GM19043 (cell line): Measurements from ENCODE around the gene NANOS2.
"Not testable (repeated sequence)": the region's sequence is repeated elsewhere in the genome, so short reads cannot be mapped to it uniquely, and the experiment has no call there.

Source experiments
- ATAC-seq: cut with Tn5 transposase; IDR thresholded peaks from one replicate; pipeline ENCODE4 v1.9.1; 2021; ENCODE audit warnings: low read depth; ENCODE audit not compliant: unreplicated experiment

The NANOS2 gene

DNA sequence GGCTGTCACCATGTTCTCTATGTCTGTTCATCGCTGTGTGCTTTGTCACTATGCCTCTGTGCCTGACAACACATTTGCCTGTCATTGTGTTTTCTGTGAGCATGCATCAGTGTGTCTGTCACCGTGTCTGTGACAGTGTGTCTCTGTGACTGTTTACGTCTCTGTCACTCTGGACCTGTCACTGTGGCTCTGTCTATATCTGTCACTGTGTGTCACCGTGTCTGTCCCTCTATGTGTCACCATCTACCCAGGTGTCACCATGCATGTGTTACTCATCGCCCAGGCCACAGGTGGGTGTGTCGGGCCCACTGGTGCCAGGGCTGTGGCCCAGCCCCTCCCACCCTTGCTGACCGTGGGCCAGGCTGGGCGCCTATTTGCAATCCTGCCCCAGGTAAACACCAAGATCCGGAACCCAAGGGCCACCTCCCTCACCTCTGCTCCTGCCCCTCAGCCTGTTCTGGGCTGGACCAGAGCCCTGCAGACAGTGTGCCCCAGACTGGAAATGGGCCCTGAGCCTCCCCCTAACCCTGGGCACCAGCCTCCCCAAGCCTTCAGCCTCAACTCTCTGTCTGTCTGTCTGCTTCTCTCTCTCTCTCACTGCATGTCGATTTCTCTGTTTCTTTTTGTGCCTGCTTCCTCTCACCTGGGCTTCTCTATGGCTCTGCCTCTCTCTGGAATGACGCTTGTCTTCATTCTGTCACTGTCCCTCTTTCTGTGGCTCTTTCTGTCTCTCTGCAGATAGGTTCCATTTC is 36.4 kb downstream of the NANOS2 start:
- ATAC-seq: no peak

DNA sequence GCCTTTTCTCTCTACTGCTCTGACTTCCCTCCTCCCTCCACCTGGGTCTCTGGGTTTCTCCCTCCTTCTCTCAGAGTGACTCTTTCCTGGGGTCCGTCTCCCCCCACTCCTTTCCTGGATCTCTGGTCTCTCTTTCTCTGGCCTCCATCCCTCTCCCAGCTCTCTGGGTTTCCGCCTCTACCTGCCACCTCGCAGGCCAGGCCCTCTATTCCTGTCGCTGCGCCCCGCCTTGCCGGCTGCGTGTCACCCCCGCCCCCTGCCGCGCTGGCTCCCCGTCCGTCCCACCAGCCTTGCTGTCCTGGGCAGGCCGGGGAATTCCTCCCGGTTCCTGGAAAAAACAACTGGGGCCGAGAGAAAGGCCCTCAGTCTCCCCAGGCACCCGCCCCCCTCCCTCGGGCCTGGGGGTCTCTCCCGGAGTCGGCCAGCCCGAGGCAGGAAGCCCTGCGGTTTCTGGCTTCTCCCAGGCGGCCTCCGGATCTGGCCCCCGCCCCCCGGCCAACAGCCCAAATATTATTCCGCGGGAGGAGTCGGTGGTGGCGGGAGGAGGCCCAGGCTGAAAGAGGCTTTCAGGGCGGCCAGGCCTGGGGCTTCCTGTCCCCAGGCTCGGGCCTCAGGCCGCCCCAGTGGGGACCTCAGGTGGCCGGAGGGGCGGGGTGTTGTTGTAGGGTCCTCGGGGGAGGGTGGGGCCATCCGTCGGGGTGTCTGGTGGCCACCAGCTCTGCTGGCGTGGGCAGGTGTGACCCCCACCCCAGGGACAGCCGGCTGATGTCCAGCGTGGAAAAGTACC is 38.0 kb downstream of the NANOS2 start:
- ATAC-seq: no peak

DNA sequence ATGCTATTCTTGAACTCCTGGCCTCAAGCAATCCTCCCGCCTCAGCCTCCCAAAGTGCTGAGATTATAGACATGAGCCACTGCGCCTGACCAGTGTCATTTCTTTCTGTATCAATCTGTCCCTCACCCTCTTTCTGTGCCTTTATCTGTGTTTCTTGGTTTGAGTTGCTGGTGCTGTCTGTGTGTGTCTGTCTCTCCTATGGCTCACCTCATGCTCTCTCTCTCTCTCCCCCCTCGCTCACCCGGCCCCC is 38.5 kb downstream of the NANOS2 start:
- ATAC-seq: no peak

- no peak for ATAC-seq
These were observed 40.0 kb downstream of the NANOS2 start for GRCh38 chr19:45874620-45874966.

DNA sequence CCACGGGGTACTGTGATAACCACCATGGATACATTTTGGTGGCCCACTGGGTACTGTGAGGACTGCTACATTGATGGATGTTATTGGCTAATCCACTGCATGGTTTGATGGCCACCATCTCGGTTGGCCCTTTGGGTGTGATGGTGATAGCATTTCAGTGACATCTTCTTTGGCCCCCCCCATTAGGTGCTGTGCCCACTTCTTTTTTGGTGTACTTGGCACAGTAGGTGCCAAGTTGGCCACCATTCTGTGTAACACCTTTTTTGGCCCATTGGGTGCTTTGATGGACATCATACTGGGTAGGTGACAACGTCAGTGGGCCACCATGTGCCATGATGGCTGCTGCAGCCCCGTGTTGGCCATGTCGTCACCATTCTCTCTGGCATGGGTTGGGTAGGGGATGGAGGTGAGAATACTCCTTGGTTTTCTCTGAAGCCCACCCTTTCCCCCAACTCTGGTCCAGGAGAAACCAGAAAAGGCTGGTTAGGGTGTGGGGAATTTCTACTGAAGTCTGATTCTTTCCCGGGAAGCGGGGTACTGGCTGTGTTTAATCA is 41.3 kb downstream of the NANOS2 start:
- no peak for ATAC-seq

GRCh38 chr19:45872095-45872919 is 42.3 kb downstream of the NANOS2 start:
- no peak for ATAC-seq

DNA sequence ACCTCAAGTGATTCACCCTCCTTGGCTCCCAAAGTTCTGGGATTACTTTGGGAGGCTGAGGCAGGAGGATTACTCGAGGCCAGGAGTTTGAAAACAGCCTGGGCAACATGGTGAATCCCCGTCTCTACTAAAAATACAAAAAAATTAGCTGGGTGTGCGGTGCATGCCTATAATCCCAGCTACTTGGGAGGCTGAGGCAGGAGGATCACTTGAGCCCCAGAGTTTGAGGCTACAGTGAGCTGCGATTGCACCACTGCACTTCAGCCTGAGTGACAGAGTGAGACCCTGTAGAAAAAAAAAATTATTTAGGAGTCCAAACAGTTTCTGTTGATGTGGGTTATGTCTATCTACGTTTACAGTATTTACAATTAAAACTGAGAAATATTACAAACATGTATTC is 43.8 kb downstream of the NANOS2 start:
- no peak for ATAC-seq

GRCh38 chr19:45867241-45867640 is 47.3 kb downstream of the NANOS2 start:
- ATAC-seq: not testable (repeated sequence)

DNA sequence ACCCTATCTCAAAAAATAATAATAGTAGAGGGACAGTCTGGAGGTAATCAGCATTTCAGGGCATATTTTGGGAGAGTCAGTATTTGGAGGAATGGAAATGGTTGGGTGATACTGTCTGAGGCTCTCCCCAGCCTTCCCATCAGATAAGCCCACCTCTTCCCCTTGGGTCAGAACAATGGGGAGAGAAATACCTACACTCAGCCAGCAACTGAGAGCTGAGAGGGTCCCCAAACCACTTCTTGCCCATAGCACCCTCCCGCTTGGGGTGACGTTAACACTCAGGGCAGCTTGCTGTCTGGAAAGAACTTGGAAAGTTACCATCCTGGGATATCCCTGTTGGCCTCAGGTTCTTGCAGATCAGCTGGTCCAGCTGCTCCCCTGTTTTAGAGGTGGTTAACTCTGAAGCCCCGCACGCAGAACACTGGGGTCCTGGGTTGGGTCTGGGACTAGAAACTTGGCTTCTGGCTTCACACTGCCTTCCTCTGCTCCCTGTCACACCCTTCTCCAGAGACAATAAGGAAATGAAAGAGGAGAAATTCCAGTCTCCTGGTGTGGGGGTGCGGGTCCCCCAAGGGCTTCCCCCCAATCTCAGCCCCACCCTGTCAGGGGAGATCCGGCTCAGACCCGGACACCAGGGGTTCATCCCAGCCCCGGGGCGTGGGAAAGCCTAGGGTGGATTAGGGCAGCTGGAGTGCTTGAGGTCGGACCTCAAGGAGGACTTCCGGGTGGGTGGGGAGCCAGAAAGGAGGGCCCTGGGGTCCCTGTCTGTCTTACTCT is 48.0 kb downstream of the NANOS2 start:
- ATAC-seq: no peak

- no peak for ATAC-seq
These were observed 49.2 kb downstream of the NANOS2 start for GRCh38 chr19:45865269-45865948.

DNA sequence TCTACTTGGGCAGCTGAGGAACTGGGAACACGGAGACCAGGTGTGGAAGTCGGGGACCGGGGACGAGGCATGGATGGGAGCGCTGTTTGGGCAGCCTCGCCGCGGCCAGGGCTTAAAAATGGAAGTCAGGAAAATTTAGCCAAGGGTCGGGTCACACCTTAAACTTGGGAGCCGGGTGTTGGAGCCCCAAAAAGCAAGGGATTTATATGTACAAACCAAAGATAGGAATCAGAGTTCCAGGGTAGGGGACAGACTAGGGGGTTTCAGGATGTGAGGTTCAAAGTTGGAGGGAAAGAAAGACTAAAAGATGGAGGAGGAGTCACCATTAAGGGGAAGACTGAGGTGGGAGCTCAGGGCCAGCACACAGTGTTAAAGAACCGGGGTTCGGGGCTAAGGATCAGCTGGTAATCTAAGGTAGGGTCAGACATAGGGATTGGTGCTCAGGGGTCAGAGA is 49.9 kb downstream of the NANOS2 start:
- ATAC-seq: no peak

- no peak for ATAC-seq
These were observed 50.5 kb downstream of the NANOS2 start, which contains the start of gene FOXA3 for GRCh38 chr19:45863840-45864628. TSS of gene FOXA3 (plus strand) at chr19:45864326. CDS start at chr19:45864457, 131 bp downstream.

- ATAC-seq: no peak
These were observed 51.2 kb downstream of the NANOS2 start for GRCh38 chr19:45863335-45863839.
